ENCODE measurements around the gene SLC17A4. TPM values are rescaled to one million over a fixed set of nuclear protein-coding genes. Genes with fewer than 3 reads are reported as not detected.
A peak's percentile ranks its signal among the peaks of the same experiment; 100 is the strongest.

Gene SLC17A4, protein sequence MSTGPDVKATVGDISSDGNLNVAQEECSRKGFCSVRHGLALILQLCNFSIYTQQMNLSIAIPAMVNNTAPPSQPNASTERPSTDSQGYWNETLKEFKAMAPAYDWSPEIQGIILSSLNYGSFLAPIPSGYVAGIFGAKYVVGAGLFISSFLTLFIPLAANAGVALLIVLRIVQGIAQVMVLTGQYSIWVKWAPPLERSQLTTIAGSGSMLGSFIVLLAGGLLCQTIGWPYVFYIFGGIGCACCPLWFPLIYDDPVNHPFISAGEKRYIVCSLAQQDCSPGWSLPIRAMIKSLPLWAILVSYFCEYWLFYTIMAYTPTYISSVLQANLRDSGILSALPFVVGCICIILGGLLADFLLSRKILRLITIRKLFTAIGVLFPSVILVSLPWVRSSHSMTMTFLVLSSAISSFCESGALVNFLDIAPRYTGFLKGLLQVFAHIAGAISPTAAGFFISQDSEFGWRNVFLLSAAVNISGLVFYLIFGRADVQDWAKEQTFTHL
- not detected for total RNA-seq

DNA sequence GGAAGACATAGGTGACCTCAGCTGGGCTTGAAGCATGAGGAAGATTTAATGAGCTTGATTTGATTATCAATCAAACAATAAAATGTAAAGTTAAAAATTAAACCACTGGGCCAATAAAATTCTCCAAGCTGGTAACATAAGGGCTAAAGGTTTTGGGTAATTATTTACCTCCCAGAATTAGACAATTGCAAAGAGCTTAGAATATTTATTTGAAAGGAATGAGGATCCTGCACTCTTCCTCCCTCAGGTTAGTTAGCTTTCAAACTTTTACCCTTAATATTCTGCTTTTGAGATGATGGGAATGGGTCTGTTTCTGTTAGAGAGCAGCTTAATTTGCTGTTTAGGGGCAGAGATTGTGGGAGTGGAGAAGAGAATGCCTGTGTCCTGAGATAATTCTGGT, at the start of gene SLC17A4:
Gene SLC17A4 (plus strand): TSS at position 208 of the 400 bp plus-strand sequence. CDS start 7,221 bp downstream, outside the sequence.
- Histone ChIP-seq H3K4me3 (ENCODE audit: low read length in 3 of 3) (no peak within 1 kb of the TSS), H3K9ac (ENCODE audit: low read depth in 1 of 3, low read length in 3 of 3) (no peak within 1 kb of the TSS), H3K27ac (ENCODE audit: low read depth, low read length) (no peak within 1 kb of the TSS), H3K36me3 (ENCODE audit: control insufficient read depth in 3 of 3, insufficient read depth in 3 of 3, low read length in 3 of 3) (no peaks in the 10 kb centered on the region), H3K27me3 (ENCODE audit: control insufficient read depth in 3 of 3, insufficient read depth in 3 of 3, low read length in 3 of 3) (no peaks in the 10 kb centered on the region), H3K9me3 (ENCODE audit: control insufficient read depth in 3 of 3, low read length in 3 of 3) (no peaks in the 10 kb centered on the region), H3K4me1 (ENCODE audit: control insufficient read depth in 3 of 3, insufficient read depth in 3 of 3, low read length in 3 of 3) (no peaks in the 10 kb centered on the region)

DNA sequence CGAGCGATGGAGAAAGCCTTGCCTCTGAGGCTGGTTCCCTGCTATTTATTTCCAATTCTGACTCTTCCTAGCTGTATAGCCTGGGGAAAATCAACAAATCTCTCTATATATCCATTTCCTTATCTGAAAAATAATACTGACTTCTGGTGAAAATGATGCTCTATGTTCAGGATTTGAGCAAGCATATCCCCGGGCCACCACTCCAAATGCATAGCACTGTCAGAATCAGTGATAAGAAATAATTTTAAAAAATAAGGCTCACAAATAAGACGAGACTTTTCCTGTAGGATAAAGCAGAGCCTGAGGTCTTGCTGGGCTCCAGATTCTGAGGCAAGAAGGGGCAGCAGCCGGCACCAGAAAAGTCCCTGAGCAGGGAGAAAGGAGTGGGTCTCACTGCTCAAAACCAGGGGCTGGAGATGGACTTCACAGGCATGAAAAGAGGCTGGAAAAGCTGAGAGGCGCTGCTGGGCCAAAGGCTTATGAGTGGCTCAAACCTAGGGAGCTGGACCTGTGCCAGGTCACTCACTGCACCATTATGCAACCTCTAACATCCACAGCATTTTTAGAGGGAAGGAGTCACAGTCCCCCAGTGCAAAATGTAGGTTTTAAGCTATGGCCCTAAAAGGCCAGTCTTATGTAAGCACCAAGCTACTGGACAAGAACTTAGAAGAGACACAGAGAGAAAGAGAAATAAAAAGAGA, 48.1 kb upstream of the SLC17A4 start:
- Histone ChIP-seq H3K9me3 (ENCODE audit: control insufficient read depth in 3 of 3, low read length in 3 of 3) (no peaks in the 10 kb centered on the region), H3K36me3 (ENCODE audit: control insufficient read depth in 3 of 3, insufficient read depth in 3 of 3, low read length in 3 of 3) (no peaks in the 10 kb centered on the region), H3K4me1 (ENCODE audit: control insufficient read depth in 3 of 3, insufficient read depth in 3 of 3, low read length in 3 of 3) (no peaks in the 10 kb centered on the region), H3K4me3 (ENCODE audit: low read length in 3 of 3) (no peak overlapping the region), H3K27ac (ENCODE audit: low read depth, low read length) (no peak overlapping the region), H3K9ac (ENCODE audit: low read depth in 1 of 3, low read length in 3 of 3) (no peak overlapping the region), H3K27me3 (ENCODE audit: control insufficient read depth in 3 of 3, insufficient read depth in 3 of 3, low read length in 3 of 3) (no peaks in the 10 kb centered on the region)

DNA sequence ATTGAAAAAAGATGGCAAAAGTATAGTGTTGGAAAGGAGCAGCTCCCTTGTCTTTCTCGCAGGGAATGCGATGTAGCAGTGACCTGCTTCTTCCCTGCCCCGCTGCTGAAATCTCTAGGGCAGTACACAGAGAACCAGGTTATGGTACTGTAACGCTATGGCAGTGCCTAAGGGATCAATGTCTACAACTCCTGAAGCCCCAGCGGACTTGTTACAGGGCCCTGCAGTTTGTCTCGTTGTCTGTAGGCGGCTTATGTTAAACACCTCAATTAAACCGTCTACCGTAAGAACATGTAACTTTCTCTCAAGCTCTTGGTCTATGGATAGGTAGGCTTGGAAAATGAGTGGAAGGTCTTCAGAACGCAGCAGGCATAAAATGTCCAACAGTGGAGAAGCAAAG, 44.8 kb upstream of the SLC17A4 start:
- H3K36me3 ChIP-seq (ENCODE audit: control insufficient read depth in 3 of 3, insufficient read depth in 3 of 3, low read length in 3 of 3): no peaks in the 10 kb centered on the region
- H3K27me3 ChIP-seq (ENCODE audit: control insufficient read depth in 3 of 3, insufficient read depth in 3 of 3, low read length in 3 of 3): no peaks in the 10 kb centered on the region
- no peak overlapping the region for H3K4me3 ChIP-seq (ENCODE audit: low read length in 3 of 3)
- H3K27ac ChIP-seq (ENCODE audit: low read depth, low read length): no peak overlapping the region
- H3K4me1 ChIP-seq (ENCODE audit: control insufficient read depth in 3 of 3, insufficient read depth in 3 of 3, low read length in 3 of 3): no peaks in the 10 kb centered on the region
- no peaks in the 10 kb centered on the region for H3K9me3 ChIP-seq (ENCODE audit: control insufficient read depth in 3 of 3, low read length in 3 of 3)
- H3K9ac ChIP-seq (ENCODE audit: low read depth in 1 of 3, low read length in 3 of 3): no peak overlapping the region

DNA sequence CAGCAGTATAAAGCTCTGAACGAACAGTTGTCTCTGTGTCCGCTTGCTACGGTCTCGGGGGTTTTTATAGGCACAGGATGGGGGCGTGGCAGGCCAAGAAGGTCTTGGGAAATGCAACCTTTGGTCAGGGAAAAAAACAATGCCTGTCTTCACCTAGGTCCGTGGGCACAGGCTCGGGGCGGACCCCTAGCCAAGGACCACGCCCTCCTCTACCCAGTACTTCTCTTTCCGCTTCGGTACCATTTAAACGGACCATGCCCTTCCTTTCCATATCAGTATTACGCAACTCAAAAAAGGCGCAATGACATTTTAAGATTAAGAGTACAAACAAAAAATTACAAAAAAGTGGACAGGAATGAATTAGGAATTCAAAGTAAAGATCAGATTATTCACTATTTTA, 44.3 kb upstream of the SLC17A4 start:
- Histone ChIP-seq H3K4me3 (ENCODE audit: low read length in 3 of 3) (no peak overlapping the region), H3K36me3 (ENCODE audit: control insufficient read depth in 3 of 3, insufficient read depth in 3 of 3, low read length in 3 of 3) (no peaks in the 10 kb centered on the region), H3K27ac (ENCODE audit: low read depth, low read length) (no peak overlapping the region), H3K27me3 (ENCODE audit: control insufficient read depth in 3 of 3, insufficient read depth in 3 of 3, low read length in 3 of 3) (no peaks in the 10 kb centered on the region), H3K9ac (ENCODE audit: low read depth in 1 of 3, low read length in 3 of 3) (no peak overlapping the region), H3K4me1 (ENCODE audit: control insufficient read depth in 3 of 3, insufficient read depth in 3 of 3, low read length in 3 of 3) (no peaks in the 10 kb centered on the region), H3K9me3 (ENCODE audit: control insufficient read depth in 3 of 3, low read length in 3 of 3) (no peaks in the 10 kb centered on the region)

GRCh38 chr6:25713824-25714223, 40.7 kb upstream of the SLC17A4 start:
- H3K4me1 ChIP-seq (ENCODE audit: control insufficient read depth in 3 of 3, insufficient read depth in 3 of 3, low read length in 3 of 3): no peaks in the 10 kb centered on the region
- no peaks in the 10 kb centered on the region for H3K9me3 ChIP-seq (ENCODE audit: control insufficient read depth in 3 of 3, low read length in 3 of 3)
- H3K4me3 ChIP-seq (ENCODE audit: low read length in 3 of 3): no peak overlapping the region
- no peaks in the 10 kb centered on the region for H3K36me3 ChIP-seq (ENCODE audit: control insufficient read depth in 3 of 3, insufficient read depth in 3 of 3, low read length in 3 of 3)
- H3K27me3 ChIP-seq (ENCODE audit: control insufficient read depth in 3 of 3, insufficient read depth in 3 of 3, low read length in 3 of 3): no peaks in the 10 kb centered on the region
- no peak overlapping the region for H3K9ac ChIP-seq (ENCODE audit: low read depth in 1 of 3, low read length in 3 of 3)
- no peak overlapping the region for H3K27ac ChIP-seq (ENCODE audit: low read depth, low read length)

DNA sequence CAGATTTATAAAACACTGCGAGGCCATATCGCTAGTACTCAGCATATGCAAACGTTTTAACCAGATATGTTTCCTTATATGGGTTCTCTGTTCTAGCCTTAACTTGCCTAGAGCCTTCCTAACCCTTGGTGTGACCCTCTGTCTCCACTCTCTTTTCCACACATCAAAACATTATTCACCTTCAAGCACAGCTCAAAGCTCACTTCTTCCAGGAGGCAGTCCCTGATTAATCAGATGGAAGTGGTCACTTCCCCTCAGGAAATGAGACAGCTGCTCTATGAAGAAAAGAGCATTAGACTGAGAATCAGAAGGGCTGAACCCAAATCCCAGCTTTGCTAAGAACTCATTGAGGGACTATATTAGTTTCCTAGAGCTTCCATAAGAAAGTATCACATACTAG, 39.8 kb upstream of the SLC17A4 start:
- Histone ChIP-seq H3K9me3 (ENCODE audit: control insufficient read depth in 3 of 3, low read length in 3 of 3) (no peaks in the 10 kb centered on the region), H3K9ac (ENCODE audit: low read depth in 1 of 3, low read length in 3 of 3) (no peak overlapping the region), H3K27ac (ENCODE audit: low read depth, low read length) (no peak overlapping the region), H3K4me3 (ENCODE audit: low read length in 3 of 3) (no peak overlapping the region), H3K27me3 (ENCODE audit: control insufficient read depth in 3 of 3, insufficient read depth in 3 of 3, low read length in 3 of 3) (no peaks in the 10 kb centered on the region), H3K36me3 (ENCODE audit: control insufficient read depth in 3 of 3, insufficient read depth in 3 of 3, low read length in 3 of 3) (no peaks in the 10 kb centered on the region), H3K4me1 (ENCODE audit: control insufficient read depth in 3 of 3, insufficient read depth in 3 of 3, low read length in 3 of 3) (no peaks in the 10 kb centered on the region)

DNA sequence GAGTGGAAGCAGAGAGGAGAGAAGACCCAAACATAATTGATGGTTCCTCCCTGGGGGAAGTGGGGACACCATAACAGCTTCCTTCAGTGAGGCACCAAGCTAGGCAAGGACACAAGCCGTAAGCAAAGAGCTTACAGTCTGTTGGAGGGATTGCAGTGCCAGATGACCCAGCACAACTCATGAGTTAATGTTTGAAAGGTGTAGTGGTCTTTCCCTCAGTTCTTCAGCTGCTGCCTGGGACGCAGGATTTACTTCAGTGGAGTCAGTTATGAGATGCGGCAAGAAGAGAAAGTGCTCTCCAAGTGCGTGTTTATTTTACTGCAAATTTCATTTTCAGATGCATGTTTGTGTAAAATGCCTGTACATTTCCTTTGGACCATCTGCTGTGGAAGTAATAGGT, 38.7 kb upstream of the SLC17A4 start:
- Histone ChIP-seq H3K9me3 (ENCODE audit: control insufficient read depth in 3 of 3, low read length in 3 of 3) (no peaks in the 10 kb centered on the region), H3K4me3 (ENCODE audit: low read length in 3 of 3) (no peak overlapping the region), H3K9ac (ENCODE audit: low read depth in 1 of 3, low read length in 3 of 3) (peak overlapping the region in 1 of 3 donors; percentile 25), H3K27ac (ENCODE audit: low read depth, low read length) (no peak overlapping the region), H3K36me3 (ENCODE audit: control insufficient read depth in 3 of 3, insufficient read depth in 3 of 3, low read length in 3 of 3) (no peaks in the 10 kb centered on the region), H3K4me1 (ENCODE audit: control insufficient read depth in 3 of 3, insufficient read depth in 3 of 3, low read length in 3 of 3) (no peaks in the 10 kb centered on the region), H3K27me3 (ENCODE audit: control insufficient read depth in 3 of 3, insufficient read depth in 3 of 3, low read length in 3 of 3) (no peaks in the 10 kb centered on the region)

- Histone ChIP-seq H3K9me3 (ENCODE audit: control insufficient read depth in 3 of 3, low read length in 3 of 3) (no peaks in the 10 kb centered on the region), H3K9ac (ENCODE audit: low read depth in 1 of 3, low read length in 3 of 3) (no peak overlapping the region), H3K4me1 (ENCODE audit: control insufficient read depth in 3 of 3, insufficient read depth in 3 of 3, low read length in 3 of 3) (no peaks in the 10 kb centered on the region), H3K27me3 (ENCODE audit: control insufficient read depth in 3 of 3, insufficient read depth in 3 of 3, low read length in 3 of 3) (no peaks in the 10 kb centered on the region), H3K36me3 (ENCODE audit: control insufficient read depth in 3 of 3, insufficient read depth in 3 of 3, low read length in 3 of 3) (no peaks in the 10 kb centered on the region), H3K4me3 (ENCODE audit: low read length in 3 of 3) (no peak overlapping the region), H3K27ac (ENCODE audit: low read depth, low read length) (no peak overlapping the region)
These were observed 36.4 kb upstream of the SLC17A4 start for GRCh38 chr6:25717866-25718740.

- H3K27ac ChIP-seq (ENCODE audit: low read depth, low read length): no peak overlapping the region
- no peaks in the 10 kb centered on the region for H3K36me3 ChIP-seq (ENCODE audit: control insufficient read depth in 3 of 3, insufficient read depth in 3 of 3, low read length in 3 of 3)
- H3K4me3 ChIP-seq (ENCODE audit: low read length in 3 of 3): no peak overlapping the region
- peaks cover 0 to 3% (median 0%) of the 10 kb centered on the region in 3 donors for H3K27me3 ChIP-seq (ENCODE audit: control insufficient read depth in 3 of 3, insufficient read depth in 3 of 3, low read length in 3 of 3)
- H3K4me1 ChIP-seq (ENCODE audit: control insufficient read depth in 3 of 3, insufficient read depth in 3 of 3, low read length in 3 of 3): no peaks in the 10 kb centered on the region
- H3K9ac ChIP-seq (ENCODE audit: low read depth in 1 of 3, low read length in 3 of 3): no peak overlapping the region
- H3K9me3 ChIP-seq (ENCODE audit: control insufficient read depth in 3 of 3, low read length in 3 of 3): no peaks in the 10 kb centered on the region
These were observed 28.2 kb upstream of the SLC17A4 start for GRCh38 chr6:25726122-25726911.
